ENCODE measurements around the gene CCNY. TPM values are rescaled to one million over a fixed set of nuclear protein-coding genes. Genes with fewer than 3 reads are reported as not detected.

CCNY gene
- total RNA-seq, 3 donors from 2014 or later (not counting 1 experiment from before 2014, with no cell fraction given), result 71.0 to 87.2 (median 74.3) TPM

GRCh38 chr10:35598379-35598778, 262.1 kb downstream of the CCNY start:
- Histone ChIP-seq H3K36me3 (ENCODE audit: control insufficient read depth, insufficient read depth, low read length) (no peaks in the 10 kb centered on the region), H3K4me3 (ENCODE audit: low read length) (no peak overlapping the region), H3K9me3 (ENCODE audit: control insufficient read depth, insufficient read depth, low read length) (no peaks in the 10 kb centered on the region), H3K27me3 (ENCODE audit: control insufficient read depth, insufficient read depth, low read length) (peaks cover 4% of the 10 kb centered on the region), H3K4me1 (ENCODE audit: control insufficient read depth, insufficient read depth, low read length) (no peaks in the 10 kb centered on the region), H3K27ac (ENCODE audit: low read length) (no peak overlapping the region)
- H3K4me3 Mint-ChIP-seq, result no peak overlapping the region
- peaks cover 3 to 20% of the 10 kb centered on the region in 2 donors for H3K27me3 Mint-ChIP-seq (ENCODE audit: low read depth in 2 of 2)
- no peak overlapping the region for H3K27ac Mint-ChIP-seq
- DNase-seq, result no peak
- intact Hi-C loops (cut with micrococcal nuclease), result no loop called here
- no peak for TF ChIP-seq CTCF (IDR thresholded peaks at IDR 0.05)
- H3K36me3 Mint-ChIP-seq, result no peaks in the 10 kb centered on the region
- no peaks in the 10 kb centered on the region for H3K4me1 Mint-ChIP-seq
- H3K9me3 Mint-ChIP-seq, result no peaks in the 10 kb centered on the region
- WGBS (ENCODE audit: insufficient coverage), result 53% methylated on average over 6 of the region's 6 CpGs
- ATAC-seq, result no peak

- DNase-seq, result no peak
- no peak for TF ChIP-seq CTCF (IDR thresholded peaks at IDR 0.05)
- WGBS (ENCODE audit: insufficient coverage), result 80% methylated on average over 2 of the region's 2 CpGs
- Histone ChIP-seq H3K36me3 (ENCODE audit: control insufficient read depth, insufficient read depth, low read length) (no peaks in the 10 kb centered on the region), H3K27ac (ENCODE audit: low read length) (no peak overlapping the region), H3K4me3 (ENCODE audit: low read length) (no peak overlapping the region), H3K9me3 (ENCODE audit: control insufficient read depth, insufficient read depth, low read length) (no peaks in the 10 kb centered on the region), H3K27me3 (ENCODE audit: control insufficient read depth, insufficient read depth, low read length) (peaks cover 4% of the 10 kb centered on the region), H3K4me1 (ENCODE audit: control insufficient read depth, insufficient read depth, low read length) (no peaks in the 10 kb centered on the region)
- Mint-ChIP-seq H3K9me3 (no peaks in the 10 kb centered on the region), H3K27ac (no peak overlapping the region), H3K36me3 (no peaks in the 10 kb centered on the region), H3K4me3 (no peak overlapping the region), H3K4me1 (no peaks in the 10 kb centered on the region), H3K27me3 (ENCODE audit: low read depth in 2 of 2) (peaks cover 20 to 28% of the 10 kb centered on the region in 2 donors)
- intact Hi-C loops (cut with micrococcal nuclease), result no loop called here
- no peak for ATAC-seq
These were observed 263.9 kb downstream of the CCNY start for GRCh38 chr10:35600193-35600592.

GRCh38 chr10:35605191-35605590, 268.9 kb downstream of the CCNY start, which contains the start of gene GJD4:
GJD4 (plus strand) TSS chr10:35605341; CDS start chr10:35605568, 227 bp downstream.
- intact Hi-C loops (cut with micrococcal nuclease), result no loop called here
- H3K36me3 ChIP-seq (ENCODE audit: control insufficient read depth, insufficient read depth, low read length), result no peaks in the 10 kb centered on the region
- ATAC-seq, result no peak
- Mint-ChIP-seq H3K4me1 (peaks cover 0 to 9% of the 10 kb centered on the region in 2 donors), H3K4me3 (no peak within 1 kb of the TSS), H3K36me3 (no peaks in the 10 kb centered on the region), H3K27me3 (ENCODE audit: low read depth in 2 of 2) (peaks cover 23 to 44% of the 10 kb centered on the region in 2 donors), H3K27ac (no peak within 1 kb of the TSS), H3K9me3 (no peaks in the 10 kb centered on the region)
- no peaks in the 10 kb centered on the region for H3K9me3 ChIP-seq (ENCODE audit: control insufficient read depth, insufficient read depth, low read length)
- peaks cover 14% of the 10 kb centered on the region for H3K27me3 ChIP-seq (ENCODE audit: control insufficient read depth, insufficient read depth, low read length)
- peaks cover 9% of the 10 kb centered on the region for H3K4me1 ChIP-seq (ENCODE audit: control insufficient read depth, insufficient read depth, low read length)
- no peak within 1 kb of the TSS for H3K4me3 ChIP-seq (ENCODE audit: low read length)
- 65% methylated on average over 8 of the region's 8 CpGs for WGBS (ENCODE audit: insufficient coverage)
- no peak for TF ChIP-seq CTCF (IDR thresholded peaks at IDR 0.05)
- no peak within 1 kb of the TSS for H3K27ac ChIP-seq (ENCODE audit: low read length)
- no peak for DNase-seq

GRCh38 chr10:35606430-35606829, 270.1 kb downstream of the CCNY start:
- ATAC-seq (no peak), DNase-seq (no peak)
- Mint-ChIP-seq H3K9me3 (no peaks in the 10 kb centered on the region), H3K4me3 (no peak overlapping the region), H3K4me1 (peaks cover 0 to 9% of the 10 kb centered on the region in 2 donors), H3K27me3 (ENCODE audit: low read depth in 2 of 2) (peaks cover 18 to 50% of the 10 kb centered on the region in 2 donors), H3K27ac (no peak overlapping the region), H3K36me3 (no peaks in the 10 kb centered on the region)
- Histone ChIP-seq H3K27ac (ENCODE audit: low read length) (no peak overlapping the region), H3K4me3 (ENCODE audit: low read length) (no peak overlapping the region), H3K4me1 (ENCODE audit: control insufficient read depth, insufficient read depth, low read length) (peaks cover 9% of the 10 kb centered on the region), H3K27me3 (ENCODE audit: control insufficient read depth, insufficient read depth, low read length) (peaks cover 13% of the 10 kb centered on the region), H3K9me3 (ENCODE audit: control insufficient read depth, insufficient read depth, low read length) (no peaks in the 10 kb centered on the region), H3K36me3 (ENCODE audit: control insufficient read depth, insufficient read depth, low read length) (no peaks in the 10 kb centered on the region)
- intact Hi-C loops (cut with micrococcal nuclease), result no loop called here
- TF ChIP-seq CTCF (IDR thresholded peaks at IDR 0.05), result no peak
- 93% methylated on average over 3 of the region's 6 CpGs for WGBS (ENCODE audit: insufficient coverage)
